Common myeloid progenitor, CD34-positive (primary cell): Measurements from ENCODE around the gene BCL7B.
"Not testable (repeated sequence)": the region's sequence is repeated elsewhere in the genome, so short reads cannot be mapped to it uniquely, and the experiment has no call there.

Experiments used
- CTCF ChIA-PET: fragments of 350-600 bp; sonication (Branson Sonifier 250); formaldehyde crosslinking; loops from one replicate; lab custom pipeline; 2021; ENCODE audit warnings: antibody characterized with exemption; lab: Charles Lee
- POLR2A ChIA-PET: fragments of 350-600 bp; sonication (Branson Sonifier 250); formaldehyde crosslinking; loops from one replicate; lab custom pipeline; 2021; ENCODE audit warnings: antibody characterized with exemption; lab: Charles Lee
- DNase-seq, 3 donors: peaks; one replicate each; pipeline versions ENCODE4 v3.0.0 to v3.0.0-alpha.2; 2013
- H3K27ac ChIP-seq, 2 experiments: 1 replicate in 1 of 2; 2 replicates in 1 of 2; pipeline ENCODE4 v1.7.0; 2013; ENCODE audit warnings: inconsistent platforms in 2 of 2, low read length in 2 of 2, mild to moderate bottlenecking in 2 of 2, low read depth in 1 of 2, moderate library complexity in 1 of 2; ENCODE audit not compliant: severe bottlenecking in 2 of 2, insufficient read depth in 1 of 2, poor library complexity in 1 of 2
- H3K27me3 ChIP-seq, 5 experiments: replicated peaks in 2 of 5; 1 replicate in 3 of 5; 2 replicates in 2 of 5; pipeline versions ENCODE4 v1.6.1 to v1.7.0; 2013; ENCODE audit warnings: low read length in 4 of 5, mild to moderate bottlenecking in 2 of 5, moderate library complexity in 2 of 5, inconsistent platforms in 1 of 5; ENCODE audit not compliant: insufficient read depth in 5 of 5, control insufficient read depth in 4 of 5
- H3K36me3 ChIP-seq, 4 experiments: 1 replicate in 2 of 4; 2 replicates in 2 of 4; pipeline versions ENCODE4 v1.6.1 to v1.7.0; 2013; ENCODE audit warnings: low read length in 3 of 4, control low read depth in 1 of 4, mild to moderate bottlenecking in 1 of 4; ENCODE audit not compliant: control insufficient read depth in 4 of 4, insufficient read depth in 4 of 4
- H3K4me1 ChIP-seq, 4 experiments: 1 replicate in 3 of 4; 2 replicates in 1 of 4; pipeline versions ENCODE4 v1.6.1 to v1.7.1; 2013; ENCODE audit warnings: low read length in 3 of 4, mild to moderate bottlenecking in 3 of 4, control low read depth in 1 of 4, inconsistent platforms in 1 of 4, moderate library complexity in 1 of 4; ENCODE audit not compliant: control insufficient read depth in 4 of 4, insufficient read depth in 4 of 4; ENCODE audit errors: control extremely low read depth in 1 of 4
- H3K4me3 ChIP-seq, 7 experiments: 1 replicate in 4 of 7; 2 replicates in 3 of 7; pipeline versions ENCODE4 v1.5.1 to v1.7.0; 2013; ENCODE audit warnings: mild to moderate bottlenecking in 7 of 7, low read length in 6 of 7, moderate library complexity in 6 of 7, inconsistent platforms in 2 of 7, low read depth in 2 of 7, control low read depth in 1 of 7; ENCODE audit not compliant: insufficient read depth in 4 of 7, control insufficient read depth in 1 of 7; ENCODE audit errors: extremely low read depth in 1 of 7
- H3K9me3 ChIP-seq, 5 experiments: 1 replicate in 4 of 5; 2 replicates in 1 of 5; pipeline versions ENCODE4 v1.6.1 to v1.7.1; 2013; ENCODE audit warnings: low read length in 4 of 5, mild to moderate bottlenecking in 2 of 5, inconsistent platforms in 1 of 5, low read depth in 1 of 5, moderate library complexity in 1 of 5; ENCODE audit not compliant: control insufficient read depth in 4 of 5, insufficient read depth in 2 of 5; ENCODE audit errors: control extremely low read depth in 1 of 5
- WGBS: methylation state at CpG from one replicate; pipeline ENCODE4 v1.1.5; 2013; ENCODE audit not compliant: insufficient coverage; 5-methylcytosine and 5-hydroxymethylcytosine counted together

BCL7B gene

GRCh38 chr7:73566431-73566830 is 8.9 kb upstream of the BCL7B start:
- ChIA-PET POLR2A (interaction anchor here (1.1 kb wide), 1 partner anchor 7 kb away, joined by 3 read pairs; no protein-coding TSS in a partner anchor), CTCF (interaction anchor here (1.1 to 2.0 kb wide), 6 partner anchors 11 to 46 kb away, joined by 3 to 8 read pairs (median 4); partner anchors contain the start of gene TBL2)
- H3K4me1 ChIP-seq = peaks cover 0 to 12% (median 0%) of the 10 kb centered on the region in 4 experiments
- not testable (repeated sequence) for DNase-seq, H3K27me3 ChIP-seq, H3K27ac ChIP-seq, H3K9me3 ChIP-seq
- H3K36me3 ChIP-seq = peaks cover 5 to 31% (median 18%) of the 10 kb centered on the region in 4 experiments
- peak overlapping the region in 5 of 7 experiments; percentile 42 to 88 (median 72) for H3K4me3 ChIP-seq

- H3K4me1 ChIP-seq = peaks cover 0 to 12% (median 0%) of the 10 kb centered on the region in 4 experiments
- WGBS = 15% methylated on average over 4 of the region's 7 CpGs
- H3K9me3 ChIP-seq = no peaks in the 10 kb centered on the region
- CTCF ChIA-PET = interaction anchor here (1.0 to 2.0 kb wide), 7 partner anchors 12 to 47 kb away, joined by 3 to 8 read pairs (median 3); partner anchors contain the start of gene TBL2
- H3K4me3 ChIP-seq = peak overlapping the region in 5 of 7 experiments; percentile 42 to 88 (median 72)
- peaks cover 5 to 26% (median 14%) of the 10 kb centered on the region in 4 experiments for H3K36me3 ChIP-seq
- DNase-seq = peak in 2 of 3 donors; percentile 47 to 55
- POLR2A ChIA-PET = interaction anchor here (1.1 kb wide), 1 partner anchor 8 kb away, joined by 3 read pairs; no protein-coding TSS in a partner anchor
- H3K27me3 ChIP-seq = no peaks in the 10 kb centered on the region
- no peak overlapping the region for H3K27ac ChIP-seq
Observed at GRCh38 chr7:73565675-73566340, 8.3 kb upstream of the BCL7B start.

GRCh38 chr7:73560109-73560835 is 2.8 kb upstream of the BCL7B start:
- Histone ChIP-seq H3K36me3 (peaks cover 0 to 2% (median 0%) of the 10 kb centered on the region in 4 experiments), H3K27me3 (no peaks in the 10 kb centered on the region), H3K9me3 (no peaks in the 10 kb centered on the region), H3K4me1 (peaks cover 4 to 33% (median 20%) of the 10 kb centered on the region in 4 experiments), H3K27ac (no peak overlapping the region), H3K4me3 (no peak overlapping the region)
- DNase-seq = peak in 2 of 3 donors; percentile 52 to 56
- ChIA-PET POLR2A (interaction anchor here (0.7 kb wide), 1 partner anchor 16 kb away, joined by 4 read pairs; no protein-coding TSS in a partner anchor), CTCF (interaction anchor here (1.0 kb wide), 1 partner anchor 10 kb away, joined by 3 read pairs; no protein-coding TSS in a partner anchor)
- 79% methylated on average over 9 of the region's 11 CpGs for WGBS

- Histone ChIP-seq H3K9me3 (no peaks in the 10 kb centered on the region), H3K27me3 (no peaks in the 10 kb centered on the region), H3K36me3 (peaks cover 2 to 20% (median 11%) of the 10 kb centered on the region in 4 experiments), H3K27ac (peak overlapping the region; percentile 88 to 93), H3K4me3 (peak overlapping the region; percentile 51 to 96 (median 83)), H3K4me1 (peaks cover 4 to 33% (median 21%) of the 10 kb centered on the region in 4 experiments)
- ChIA-PET POLR2A (interaction anchor here (0.7 to 1.8 kb wide), 3 partner anchors 35 to 1657 kb away, joined by 4 to 5 read pairs (median 4); partner anchors contain the start of gene BAZ1B), CTCF (interaction anchor here (1.0 to 1.3 kb wide), 5 partner anchors 10 to 50 kb away, joined by 3 to 4 read pairs (median 4); no protein-coding TSS in a partner anchor)
- peak; percentile 91 to 96 (median 95) for DNase-seq
- 0% methylated on average over 22 of the region's 36 CpGs for WGBS
Observed at GRCh38 chr7:73557108-73557396, 438 bp downstream of the BCL7B start.

GRCh38 chr7:73556208-73557107 is 1.0 kb downstream of the BCL7B start:
- ChIA-PET POLR2A (interaction anchor here (0.7 to 1.8 kb wide), 3 partner anchors 34 to 1656 kb away, joined by 4 to 5 read pairs (median 4); partner anchors contain the start of gene BAZ1B), CTCF (interaction anchor here (0.6 to 1.3 kb wide), 6 partner anchors 9 to 51 kb away, joined by 3 to 4 read pairs (median 4); no protein-coding TSS in a partner anchor)
- H3K27me3 ChIP-seq = no peaks in the 10 kb centered on the region
- peaks cover 4 to 33% (median 21%) of the 10 kb centered on the region in 4 experiments for H3K4me1 ChIP-seq
- DNase-seq = peak in 1 of 3 donors; percentile 15
- peaks cover 2 to 25% (median 16%) of the 10 kb centered on the region in 4 experiments for H3K36me3 ChIP-seq
- no peaks in the 10 kb centered on the region for H3K9me3 ChIP-seq
- peak overlapping the region; percentile 51 to 96 (median 83) for H3K4me3 ChIP-seq
- H3K27ac ChIP-seq = peak overlapping the region; percentile 46 to 93
- WGBS = 45% methylated on average over 17 of the region's 28 CpGs

GRCh38 chr7:73555411-73555982 is 2.0 kb downstream of the BCL7B start:
- Histone ChIP-seq H3K27me3 (no peaks in the 10 kb centered on the region), H3K4me1 (peaks cover 4 to 30% (median 21%) of the 10 kb centered on the region in 4 experiments), H3K9me3 (no peaks in the 10 kb centered on the region), H3K27ac (peak overlapping the region in 1 of 2 experiments; percentile 93), H3K4me3 (peak overlapping the region in 4 of 7 experiments; percentile 80 to 96 (median 86)), H3K36me3 (peaks cover 7 to 30% (median 22%) of the 10 kb centered on the region in 4 experiments)
- POLR2A ChIA-PET = no interaction called here
- 86% methylated on average over 5 of the region's 6 CpGs for WGBS
- CTCF ChIA-PET = no interaction called here
- DNase-seq = no peak
